Stimulated activated CD4-positive, alpha-beta T cell treated with anti-CD3 and anti-CD28 coated beads, TNF-alpha, amount 100 ng/mL, for 48 hours (primary cell): ENCODE data around the gene DDX42.
"Not testable (repeated sequence)": the region's sequence is repeated elsewhere in the genome, so short reads cannot be mapped to it uniquely, and the experiment has no call there.

Experiments used
- DNase-seq, 3 donors: peaks; one replicate each; pipeline ENCODE4 v3.0.0-alpha.2; 2020; ENCODE audit warnings: low read depth in 3 of 3

DDX42 gene

DNA sequence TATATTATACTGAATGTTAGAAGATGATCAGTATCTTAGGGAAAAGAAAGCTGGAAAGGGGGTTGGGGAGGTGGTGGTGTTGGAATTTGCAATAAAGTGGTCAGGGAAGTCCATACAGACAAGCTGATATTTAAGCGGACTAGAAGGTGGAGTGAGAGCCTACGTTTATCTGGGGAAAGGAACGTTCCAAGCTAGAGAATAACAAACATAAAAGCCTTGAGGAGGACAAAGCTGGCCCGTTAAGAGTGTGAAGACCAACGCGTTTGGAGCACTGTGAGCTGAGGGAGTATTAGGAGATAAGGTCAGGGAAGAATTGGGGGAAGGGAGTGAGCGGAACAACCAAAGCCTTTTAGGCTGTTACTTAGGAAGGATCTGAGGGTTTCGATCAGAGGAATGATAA lies 1.4 kb downstream of the DDX42 start:
- DNase-seq: no peak

- DNase-seq: no peak
Measured at GRCh38 chr17:63780507-63780906, 6.5 kb downstream of the DDX42 start.

DNA sequence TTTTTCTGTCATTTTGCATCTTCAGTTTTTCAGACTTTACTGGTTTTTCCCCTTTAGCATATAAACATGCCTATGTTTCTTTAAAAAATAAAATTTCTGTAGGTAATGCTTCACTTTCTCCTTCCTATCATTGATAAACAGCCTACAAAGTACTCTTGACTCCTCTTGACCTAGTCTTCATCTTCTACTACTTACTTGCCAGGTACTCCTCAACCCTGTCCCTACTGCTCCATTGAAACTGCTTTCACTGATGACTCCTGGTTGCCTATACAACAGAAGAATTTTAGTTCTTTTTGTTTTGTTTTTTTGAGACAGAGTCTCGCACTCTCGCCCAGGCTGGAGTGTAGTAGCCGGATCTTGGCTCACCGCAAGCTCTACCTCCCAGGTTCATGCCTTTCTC lies 7.0 kb downstream of the DDX42 start:
- no peak for DNase-seq

- DNase-seq: no peak
Measured at GRCh38 chr17:63783522-63783921, 9.6 kb downstream of the DDX42 start.

DNA sequence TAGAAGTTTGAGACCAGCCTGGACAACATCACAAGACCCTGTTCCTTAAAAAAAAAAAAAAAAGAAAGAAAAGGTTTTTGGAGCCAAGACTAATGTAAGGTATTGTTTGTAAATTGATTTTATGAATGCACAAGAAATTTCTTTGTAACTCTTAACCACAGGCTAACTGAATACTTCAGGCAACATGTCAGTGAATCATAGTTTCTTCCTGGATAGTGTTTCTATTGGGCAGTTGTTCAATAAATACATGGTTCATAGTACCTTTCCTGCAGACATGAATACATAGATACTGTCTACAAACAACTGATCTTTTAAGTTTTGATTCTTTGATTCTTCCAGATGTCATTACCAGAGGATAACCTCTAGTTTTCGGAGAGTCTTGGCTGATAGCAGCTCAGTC lies 11.6 kb downstream of the DDX42 start:
- no peak for DNase-seq

DNA sequence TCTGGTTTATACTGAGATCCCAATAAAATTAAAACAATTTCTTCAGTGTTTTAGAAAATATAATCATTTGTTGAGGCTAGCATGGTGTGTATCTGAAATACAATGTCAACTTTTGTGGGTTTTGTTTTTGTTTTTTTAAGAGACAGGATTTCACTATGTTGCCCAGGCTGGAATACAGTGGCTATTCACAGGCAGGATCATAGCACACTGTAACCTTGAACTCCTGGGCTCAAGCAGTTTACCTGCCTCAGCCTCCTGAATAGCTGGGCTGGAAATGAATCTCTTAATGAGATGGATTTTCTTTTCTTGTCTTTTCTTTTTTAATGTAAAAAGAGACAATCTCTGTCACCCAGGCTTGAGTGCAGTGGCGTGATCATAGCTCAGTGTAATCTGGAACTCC lies 12.1 kb downstream of the DDX42 start:
- no peak for DNase-seq

DNA sequence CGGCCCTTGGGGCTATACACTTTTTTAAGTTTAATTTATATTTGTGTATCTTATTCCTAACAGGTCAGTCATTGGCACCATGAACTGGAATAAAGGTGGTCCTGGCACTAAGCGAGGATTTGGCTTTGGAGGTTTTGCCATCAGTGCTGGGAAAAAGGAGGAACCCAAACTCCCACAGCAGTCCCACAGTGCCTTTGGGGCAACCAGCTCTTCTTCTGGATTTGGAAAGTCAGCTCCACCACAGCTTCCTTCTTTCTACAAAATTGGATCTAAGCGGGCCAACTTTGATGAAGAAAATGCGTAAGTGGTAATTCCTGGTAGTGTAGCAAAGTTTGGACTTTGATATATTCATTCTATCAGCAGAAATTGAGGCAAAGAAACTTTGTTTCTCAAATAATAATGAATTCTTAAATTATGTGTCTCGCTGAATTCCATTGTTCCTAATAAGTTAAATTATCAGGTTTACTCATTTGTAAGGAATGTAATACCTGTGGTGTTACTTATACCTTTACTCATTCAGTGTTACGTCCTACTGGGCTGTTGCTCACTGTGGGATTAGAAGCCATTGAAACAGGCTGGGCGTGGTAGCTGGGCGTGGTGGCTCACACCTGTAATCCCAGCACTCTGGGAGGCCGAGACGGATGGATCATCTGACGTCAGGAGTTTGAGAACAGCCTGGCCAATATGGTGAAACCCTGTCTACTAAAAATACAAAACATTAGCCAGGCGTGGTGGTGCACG lies 13.2 kb downstream of the DDX42 start:
- DNase-seq: no peak

DNA sequence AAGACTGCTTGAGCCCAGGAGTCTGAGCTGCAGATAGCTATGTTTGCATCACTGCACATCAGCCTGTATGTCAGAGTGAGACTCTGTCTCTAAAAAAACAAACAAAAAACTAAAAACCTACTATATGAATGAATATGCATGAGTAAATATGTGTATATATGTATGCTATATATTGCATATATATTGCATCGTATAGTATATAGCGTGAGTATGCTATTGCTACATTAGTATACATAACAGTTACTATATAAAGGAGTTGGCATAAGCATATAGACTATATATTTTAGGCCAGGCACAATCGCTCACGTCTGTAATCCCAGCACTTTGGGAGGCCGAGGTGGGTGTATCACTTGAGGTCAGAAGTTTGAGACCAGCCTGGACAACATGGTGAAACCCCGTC lies 16.1 kb downstream of the DDX42 start:
- DNase-seq: no peak

DNA sequence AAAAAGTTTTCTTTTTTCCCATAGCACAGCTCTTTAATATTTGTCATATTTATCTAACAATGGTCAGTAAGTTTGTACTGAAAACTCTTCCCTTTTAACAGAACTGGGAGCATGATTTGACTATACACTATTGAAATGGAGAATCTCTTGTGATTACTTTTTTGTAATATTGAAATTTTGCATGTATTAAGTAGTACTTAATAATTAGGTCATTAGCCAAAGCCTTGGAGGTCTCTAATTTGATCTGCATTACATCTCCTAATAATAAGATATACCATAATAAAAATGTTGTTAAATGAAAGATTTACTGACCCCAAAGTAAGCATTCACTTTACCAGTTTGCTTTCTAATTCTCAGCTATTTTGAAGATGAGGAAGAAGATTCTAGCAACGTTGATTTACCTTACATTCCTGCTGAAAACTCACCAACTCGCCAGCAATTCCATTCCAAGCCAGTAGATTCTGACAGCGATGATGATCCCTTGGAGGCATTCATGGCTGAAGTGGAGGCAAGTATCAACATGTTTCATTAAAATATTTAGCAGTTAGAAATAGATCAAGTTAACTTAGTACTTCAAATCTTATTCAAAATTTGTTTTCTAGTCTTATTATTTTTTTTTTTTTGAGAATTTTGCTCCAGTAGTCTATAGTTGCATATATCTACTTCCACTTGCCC lies 18.2 kb downstream of the DDX42 start:
- DNase-seq: no peak

- not testable (repeated sequence) for DNase-seq
Measured at GRCh38 chr17:63796375-63796774, 22.4 kb downstream of the DDX42 start.

GRCh38 chr17:63798572-63799106 lies 24.7 kb downstream of the DDX42 start:
- no peak for DNase-seq

- DNase-seq: no peak
Measured at GRCh38 chr17:63800783-63801182, 26.8 kb downstream of the DDX42 start.

- no peak for DNase-seq
Measured at GRCh38 chr17:63804328-63804727, 30.4 kb downstream of the DDX42 start.

DNA sequence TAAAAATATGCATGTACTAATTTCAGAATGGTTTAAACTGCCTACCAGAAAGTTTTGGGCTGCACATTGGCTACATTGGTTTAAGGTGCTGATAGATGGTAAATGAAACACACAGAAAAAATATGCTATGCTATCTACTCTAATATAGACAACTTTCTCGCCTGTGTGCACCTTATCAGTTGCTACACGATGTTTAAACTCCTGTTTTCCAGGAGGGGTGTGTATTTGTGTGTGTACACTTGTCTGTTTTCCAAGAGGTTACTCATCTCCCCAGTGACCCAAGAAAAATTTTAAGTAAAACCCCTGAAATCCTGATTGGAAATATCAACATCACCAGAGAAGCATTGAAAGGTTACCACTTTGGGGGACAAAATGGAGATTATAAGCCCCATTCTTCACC lies 31.6 kb downstream of the DDX42 start:
- DNase-seq: no peak

DNA sequence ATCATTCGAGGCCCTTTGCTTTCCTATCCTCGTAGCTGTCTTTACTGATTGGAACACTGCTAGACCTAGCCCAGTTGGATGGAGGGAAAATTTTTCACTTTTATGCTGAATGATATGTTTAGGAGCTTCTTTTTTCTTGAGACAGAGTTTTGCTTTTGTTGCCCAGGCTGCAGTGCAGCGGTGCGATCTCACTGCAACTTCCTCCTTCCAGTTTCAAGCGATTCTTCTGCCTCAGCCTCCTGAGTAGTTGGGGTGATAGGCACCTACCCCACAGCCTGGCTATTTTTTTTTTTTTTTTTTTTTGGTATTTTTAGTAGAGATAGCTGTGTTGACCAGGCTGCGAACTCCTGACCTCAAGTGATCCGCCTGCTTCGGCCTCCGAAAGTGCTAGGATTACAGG lies 36.0 kb downstream of the DDX42 start:
- no peak for DNase-seq

DNA sequence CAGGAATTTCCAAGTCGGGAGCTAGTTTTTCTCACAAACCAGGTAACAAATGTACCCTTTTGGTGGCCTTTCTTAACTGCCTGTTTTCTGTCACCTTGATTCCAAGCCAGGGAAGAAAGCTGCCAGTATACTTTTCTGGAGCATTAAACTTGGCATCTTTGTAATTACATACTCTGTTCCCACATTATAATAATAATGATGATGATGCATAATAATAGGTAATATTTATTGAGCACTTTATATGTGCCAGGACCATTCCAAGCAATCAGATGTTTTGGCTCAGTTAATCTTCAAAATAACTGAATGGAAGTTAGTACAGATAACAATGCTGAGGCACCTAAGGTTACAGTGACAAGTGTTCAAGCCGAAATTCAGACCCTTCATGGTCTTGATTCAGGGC lies 42.2 kb downstream of the DDX42 start:
- DNase-seq: no peak

GRCh38 chr17:63816669-63817068 lies 42.7 kb downstream of the DDX42 start:
- no peak for DNase-seq

DNA sequence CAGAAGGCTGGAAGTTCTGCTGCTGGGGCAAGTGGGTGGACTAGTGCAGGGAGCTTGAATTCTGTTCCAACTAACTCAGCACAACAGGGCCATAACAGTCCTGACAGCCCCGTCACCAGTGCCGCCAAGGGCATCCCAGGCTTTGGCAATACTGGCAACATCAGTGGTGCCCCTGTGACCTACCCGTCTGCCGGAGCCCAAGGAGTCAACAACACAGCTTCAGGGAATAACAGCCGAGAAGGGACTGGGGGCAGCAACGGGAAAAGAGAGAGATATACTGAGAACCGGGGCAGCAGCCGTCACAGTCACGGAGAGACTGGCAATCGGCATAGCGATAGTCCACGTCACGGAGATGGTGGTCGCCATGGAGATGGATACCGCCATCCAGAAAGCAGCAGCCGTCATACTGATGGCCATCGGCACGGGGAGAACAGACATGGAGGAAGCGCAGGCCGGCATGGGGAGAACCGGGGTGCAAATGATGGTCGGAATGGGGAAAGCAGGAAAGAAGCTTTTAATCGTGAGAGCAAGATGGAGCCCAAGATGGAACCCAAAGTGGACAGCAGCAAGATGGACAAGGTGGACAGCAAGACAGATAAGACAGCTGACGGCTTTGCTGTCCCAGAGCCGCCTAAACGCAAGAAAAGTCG lies 43.9 kb downstream of the DDX42 start:
- no peak for DNase-seq

- no peak for DNase-seq
Measured at GRCh38 chr17:63819131-63819530, 45.2 kb downstream of the DDX42 start.

GRCh38 chr17:63819585-63820537 lies 45.9 kb downstream of the DDX42 start:
- DNase-seq: no peak

DNA sequence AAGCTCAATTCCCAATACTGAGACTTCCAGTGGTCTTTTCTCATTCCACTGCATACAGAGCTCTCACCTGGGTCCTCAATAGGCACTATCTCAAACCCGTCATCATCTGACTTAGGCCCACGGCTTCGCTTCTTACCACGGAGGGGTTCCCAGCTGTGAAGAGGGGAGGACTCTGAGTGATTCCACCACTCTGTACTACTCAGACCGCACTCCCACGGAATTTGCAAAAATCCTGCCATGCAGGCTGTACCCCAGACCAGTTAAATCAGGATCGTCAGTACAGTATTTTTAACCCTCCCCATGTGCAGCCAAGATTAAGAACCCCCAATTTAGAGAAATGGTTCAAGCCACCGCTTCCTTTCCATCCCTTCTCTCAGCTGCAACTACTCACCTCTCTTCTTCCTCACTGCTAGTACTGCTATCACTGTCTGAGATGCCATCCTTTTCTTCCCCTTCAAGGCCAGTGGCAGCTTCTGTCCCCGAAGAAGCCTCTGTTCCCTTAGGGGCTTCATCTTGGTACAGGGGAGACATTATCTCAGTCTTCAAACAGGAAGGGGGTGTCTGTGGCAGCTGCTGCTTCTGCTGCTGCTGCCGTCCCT lies 47.1 kb downstream of the DDX42 start:
- DNase-seq: no peak
